SK-N-SH (cell line): Measurements from ENCODE around the gene PEX14.

Source experiments
- CHD2 ChIP-seq: fragments of 150-350 bp; IDR thresholded peaks from 2 replicates; pipeline ENCODE4 v1.6.1; 2018; ENCODE audit warnings: low read length; ENCODE audit not compliant: partially characterized antibody
- EP300 ChIP-seq, 2 experiments: IDR thresholded peaks; 2 replicates each; pipeline versions ENCODE4 v1.4.0 to v1.6.1; 2012; ENCODE audit warnings: borderline replicate concordance in 1 of 2, low read depth in 1 of 2, low read length in 1 of 2
- FOXJ3 ChIP-seq: sonication (generic); formaldehyde crosslinking; IDR thresholded peaks from 2 replicates; pipeline ENCODE4 v1.5.1; 2020; ENCODE audit warnings: mild to moderate bottlenecking, missing genetic modification reagents
- FOXM1 ChIP-seq: IDR thresholded peaks from 2 replicates; pipeline ENCODE4 v1.4.0; 2012; ENCODE audit warnings: low read depth, mild to moderate bottlenecking
- POLR2AphosphoS5 ChIP-seq: IDR thresholded peaks from 2 replicates; pipeline ENCODE4 v1.6.1; 2012; ENCODE audit warnings: low read depth, low read length
- SMC3 ChIP-seq: IDR thresholded peaks from 2 replicates; pipeline ENCODE4 v1.6.1; 2012; ENCODE audit warnings: low read depth, low read length, improper control_type of control experiment
- YY1 ChIP-seq: IDR thresholded peaks from 2 replicates; pipeline ENCODE4 v1.4.0; 2012; ENCODE audit warnings: low read depth, mild to moderate bottlenecking
- TF ChIP-seq, protein P1 (sequence below): fragments of 200-600 bp; sonication (generic); IDR thresholded peaks from 2 replicates; pipeline ENCODE4 v1.6.1; 2017; ENCODE audit warnings: antibody characterized with exemption, mild to moderate bottlenecking, moderate library complexity
- TF ChIP-seq, protein P2 (sequence below): IDR thresholded peaks from 2 replicates; pipeline ENCODE4 v1.6.1; 2012; ENCODE audit warnings: mild to moderate bottlenecking, low read depth, low read length, moderate library complexity
- TF ChIP-seq, protein P3 (sequence below): IDR thresholded peaks from 2 replicates; pipeline ENCODE4 v1.4.0; 2012; ENCODE audit warnings: low read depth

DNA sequence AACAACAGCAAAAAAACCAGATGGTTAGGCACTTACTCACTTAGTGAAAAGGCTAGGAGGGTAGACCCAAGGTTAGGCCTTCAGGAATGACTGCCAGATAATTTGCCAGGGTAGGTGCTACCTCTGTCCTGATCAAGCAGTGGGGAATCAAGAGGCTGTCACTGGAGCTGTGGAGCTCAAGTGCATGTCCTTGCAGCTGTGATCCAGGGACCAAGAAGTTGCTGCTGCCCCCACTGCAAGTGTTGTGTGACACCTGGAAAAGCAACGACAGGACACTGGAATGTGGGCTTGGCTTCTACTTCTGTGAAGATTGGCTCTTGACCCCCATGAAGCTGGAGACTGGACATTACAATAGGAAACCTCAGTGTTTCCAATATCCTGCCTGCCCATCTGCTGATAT lies 72.1 kb downstream of the PEX14 start:
- TF ChIP-seq, protein P1, sequence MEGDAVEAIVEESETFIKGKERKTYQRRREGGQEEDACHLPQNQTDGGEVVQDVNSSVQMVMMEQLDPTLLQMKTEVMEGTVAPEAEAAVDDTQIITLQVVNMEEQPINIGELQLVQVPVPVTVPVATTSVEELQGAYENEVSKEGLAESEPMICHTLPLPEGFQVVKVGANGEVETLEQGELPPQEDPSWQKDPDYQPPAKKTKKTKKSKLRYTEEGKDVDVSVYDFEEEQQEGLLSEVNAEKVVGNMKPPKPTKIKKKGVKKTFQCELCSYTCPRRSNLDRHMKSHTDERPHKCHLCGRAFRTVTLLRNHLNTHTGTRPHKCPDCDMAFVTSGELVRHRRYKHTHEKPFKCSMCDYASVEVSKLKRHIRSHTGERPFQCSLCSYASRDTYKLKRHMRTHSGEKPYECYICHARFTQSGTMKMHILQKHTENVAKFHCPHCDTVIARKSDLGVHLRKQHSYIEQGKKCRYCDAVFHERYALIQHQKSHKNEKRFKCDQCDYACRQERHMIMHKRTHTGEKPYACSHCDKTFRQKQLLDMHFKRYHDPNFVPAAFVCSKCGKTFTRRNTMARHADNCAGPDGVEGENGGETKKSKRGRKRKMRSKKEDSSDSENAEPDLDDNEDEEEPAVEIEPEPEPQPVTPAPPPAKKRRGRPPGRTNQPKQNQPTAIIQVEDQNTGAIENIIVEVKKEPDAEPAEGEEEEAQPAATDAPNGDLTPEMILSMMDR, result no peak
- TF ChIP-seq, protein P2, sequence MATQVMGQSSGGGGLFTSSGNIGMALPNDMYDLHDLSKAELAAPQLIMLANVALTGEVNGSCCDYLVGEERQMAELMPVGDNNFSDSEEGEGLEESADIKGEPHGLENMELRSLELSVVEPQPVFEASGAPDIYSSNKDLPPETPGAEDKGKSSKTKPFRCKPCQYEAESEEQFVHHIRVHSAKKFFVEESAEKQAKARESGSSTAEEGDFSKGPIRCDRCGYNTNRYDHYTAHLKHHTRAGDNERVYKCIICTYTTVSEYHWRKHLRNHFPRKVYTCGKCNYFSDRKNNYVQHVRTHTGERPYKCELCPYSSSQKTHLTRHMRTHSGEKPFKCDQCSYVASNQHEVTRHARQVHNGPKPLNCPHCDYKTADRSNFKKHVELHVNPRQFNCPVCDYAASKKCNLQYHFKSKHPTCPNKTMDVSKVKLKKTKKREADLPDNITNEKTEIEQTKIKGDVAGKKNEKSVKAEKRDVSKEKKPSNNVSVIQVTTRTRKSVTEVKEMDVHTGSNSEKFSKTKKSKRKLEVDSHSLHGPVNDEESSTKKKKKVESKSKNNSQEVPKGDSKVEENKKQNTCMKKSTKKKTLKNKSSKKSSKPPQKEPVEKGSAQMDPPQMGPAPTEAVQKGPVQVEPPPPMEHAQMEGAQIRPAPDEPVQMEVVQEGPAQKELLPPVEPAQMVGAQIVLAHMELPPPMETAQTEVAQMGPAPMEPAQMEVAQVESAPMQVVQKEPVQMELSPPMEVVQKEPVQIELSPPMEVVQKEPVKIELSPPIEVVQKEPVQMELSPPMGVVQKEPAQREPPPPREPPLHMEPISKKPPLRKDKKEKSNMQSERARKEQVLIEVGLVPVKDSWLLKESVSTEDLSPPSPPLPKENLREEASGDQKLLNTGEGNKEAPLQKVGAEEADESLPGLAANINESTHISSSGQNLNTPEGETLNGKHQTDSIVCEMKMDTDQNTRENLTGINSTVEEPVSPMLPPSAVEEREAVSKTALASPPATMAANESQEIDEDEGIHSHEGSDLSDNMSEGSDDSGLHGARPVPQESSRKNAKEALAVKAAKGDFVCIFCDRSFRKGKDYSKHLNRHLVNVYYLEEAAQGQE, result no peak
- no peak for TF ChIP-seq YY1
- no peak for TF ChIP-seq EP300 (IDR thresholded peaks at IDR 0.05; ENCODE audit: borderline replicate concordance in 1 of 2, low read depth in 1 of 2, low read length in 1 of 2)
- TF ChIP-seq, protein P3, sequence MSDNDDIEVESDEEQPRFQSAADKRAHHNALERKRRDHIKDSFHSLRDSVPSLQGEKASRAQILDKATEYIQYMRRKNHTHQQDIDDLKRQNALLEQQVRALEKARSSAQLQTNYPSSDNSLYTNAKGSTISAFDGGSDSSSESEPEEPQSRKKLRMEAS, result no peak
- TF ChIP-seq FOXJ3 (CRISPR knock-in tag), result no peak
- no peak for TF ChIP-seq FOXM1
- TF ChIP-seq SMC3, result no peak
- no peak for TF ChIP-seq POLR2AphosphoS5
- no peak for TF ChIP-seq CHD2
